ENCODE results near the gene WBP1. TPM values are rescaled to one million over a fixed set of nuclear protein-coding genes. Genes with fewer than 3 reads are reported as not detected.

Gene WBP1
- total RNA-seq, 1 experiment from 2014 or later: 54.8 TPM

DNA sequence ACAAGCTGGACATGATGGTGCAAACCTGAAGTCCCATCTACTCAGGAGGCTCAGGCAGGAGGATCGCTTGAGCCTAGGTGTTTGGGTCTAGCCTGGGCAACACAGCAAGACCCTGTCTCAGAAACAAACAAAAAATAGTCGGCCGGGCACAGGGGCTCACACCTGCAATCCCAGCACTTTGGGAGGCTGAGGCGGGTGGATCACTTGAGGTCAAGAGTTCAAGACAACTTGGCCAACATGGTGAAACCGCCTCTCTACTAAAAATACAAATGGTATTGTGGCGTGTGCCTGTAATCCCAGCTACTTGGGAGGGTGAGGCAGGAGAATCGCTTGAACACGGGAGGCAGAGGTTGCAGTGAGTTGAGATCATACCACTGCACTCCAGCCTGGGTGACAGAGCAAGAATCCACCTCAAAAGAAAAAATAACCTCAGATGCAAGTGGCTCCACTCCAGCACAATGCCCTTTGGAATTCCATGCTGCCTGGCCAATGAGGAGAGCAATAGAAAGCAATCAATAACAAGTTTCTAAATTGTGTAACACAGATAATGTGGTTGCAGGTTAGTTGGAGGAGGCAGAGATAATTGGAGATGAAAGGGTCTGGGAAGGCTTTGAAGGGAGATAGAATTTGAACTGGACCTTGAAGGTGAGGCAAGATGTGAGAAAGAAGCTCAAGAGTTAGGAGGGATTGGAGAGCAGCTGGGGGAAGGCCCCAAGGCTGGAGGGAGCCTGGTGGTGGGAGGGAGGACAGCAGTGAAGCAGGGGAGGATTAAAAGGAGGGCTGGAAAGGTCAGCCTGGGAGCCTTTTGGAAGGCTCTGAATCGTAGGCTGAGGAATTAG lies 30.6 kb downstream of the WBP1 start:
- H3K27ac Mint-ChIP-seq (ENCODE audit: unreplicated experiment): peak overlapping the region; percentile 39
- intact Hi-C loops (cut with micrococcal nuclease; ENCODE audit: unreplicated experiment): loop anchor here (1.0 kb wide), 2 partner anchors 9 to 13 kb away; no protein-coding TSS in a partner anchor
- CTCF ChIA-PET: interaction anchor here (0.5 to 2.0 kb wide), 5 partner anchors 10 to 48 kb away, joined by 3 to 9 read pairs (median 4); partner anchors contain the start of genes LBX2 and PCGF1

DNA sequence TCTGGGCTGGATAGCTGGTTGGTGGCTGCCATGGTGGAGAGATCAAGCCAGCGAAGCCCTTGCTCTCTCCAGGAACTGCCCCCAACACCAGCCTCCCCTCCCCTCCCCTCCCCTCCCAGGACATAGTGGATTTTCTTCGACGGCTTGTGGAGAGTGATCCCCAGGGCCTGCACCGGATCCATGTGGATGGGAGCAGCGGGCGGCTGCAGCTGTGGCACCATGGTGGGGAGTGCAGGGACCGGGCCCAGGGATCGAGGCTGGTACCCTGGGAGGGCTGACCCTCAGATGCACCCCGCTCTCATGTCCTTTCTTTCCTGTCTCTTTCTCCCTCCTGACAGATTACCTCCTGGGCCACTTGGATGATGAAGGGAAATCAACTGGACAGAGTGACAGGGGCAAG lies 31.7 kb downstream of the WBP1 start:
- H3K4me3 Mint-ChIP-seq (ENCODE audit: unreplicated experiment): no peak overlapping the region
- Histone ChIP-seq H3K4me3 (ENCODE audit: low read depth, low read length) (no peak overlapping the region), H3K9me3 (no peaks in the 10 kb centered on the region), H3K4me1 (peaks cover 37% of the 10 kb centered on the region), H3K36me3 (ENCODE audit: control insufficient read depth, insufficient read depth, low read length) (peaks cover 2% of the 10 kb centered on the region; the same call in 1 of the 2 replicates), H3K27me3 (replicated peaks; ENCODE audit: control insufficient read depth, insufficient read depth, low read length) (no peaks in the 10 kb centered on the region)
- H3K27me3 Mint-ChIP-seq (ENCODE audit: insufficient read depth, unreplicated experiment): no peaks in the 10 kb centered on the region
- intact Hi-C loops (cut with micrococcal nuclease; ENCODE audit: unreplicated experiment): loop anchor here (1.0 kb wide), 2 partner anchors 8 to 12 kb away; no protein-coding TSS in a partner anchor
- BruUV-seq (replicated peaks): no TSS peak
- peak overlapping the region; percentile 39 for H3K27ac Mint-ChIP-seq (ENCODE audit: unreplicated experiment)
- H3K9me3 Mint-ChIP-seq (ENCODE audit: unreplicated experiment): no peaks in the 10 kb centered on the region
- TF ChIP-seq, protein P1, sequence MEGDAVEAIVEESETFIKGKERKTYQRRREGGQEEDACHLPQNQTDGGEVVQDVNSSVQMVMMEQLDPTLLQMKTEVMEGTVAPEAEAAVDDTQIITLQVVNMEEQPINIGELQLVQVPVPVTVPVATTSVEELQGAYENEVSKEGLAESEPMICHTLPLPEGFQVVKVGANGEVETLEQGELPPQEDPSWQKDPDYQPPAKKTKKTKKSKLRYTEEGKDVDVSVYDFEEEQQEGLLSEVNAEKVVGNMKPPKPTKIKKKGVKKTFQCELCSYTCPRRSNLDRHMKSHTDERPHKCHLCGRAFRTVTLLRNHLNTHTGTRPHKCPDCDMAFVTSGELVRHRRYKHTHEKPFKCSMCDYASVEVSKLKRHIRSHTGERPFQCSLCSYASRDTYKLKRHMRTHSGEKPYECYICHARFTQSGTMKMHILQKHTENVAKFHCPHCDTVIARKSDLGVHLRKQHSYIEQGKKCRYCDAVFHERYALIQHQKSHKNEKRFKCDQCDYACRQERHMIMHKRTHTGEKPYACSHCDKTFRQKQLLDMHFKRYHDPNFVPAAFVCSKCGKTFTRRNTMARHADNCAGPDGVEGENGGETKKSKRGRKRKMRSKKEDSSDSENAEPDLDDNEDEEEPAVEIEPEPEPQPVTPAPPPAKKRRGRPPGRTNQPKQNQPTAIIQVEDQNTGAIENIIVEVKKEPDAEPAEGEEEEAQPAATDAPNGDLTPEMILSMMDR (IDR thresholded peaks at IDR 0.05; ENCODE audit: insufficient read depth in 1 of 2, low read depth in 1 of 2, low read length in 1 of 2, severe bottlenecking in 1 of 2, unreplicated experiment in 1 of 2): no peak
- CTCF ChIA-PET: interaction anchor here (1.1 to 2.0 kb wide), 4 partner anchors 9 to 49 kb away, joined by 3 to 9 read pairs (median 5); partner anchors contain the start of genes LBX2 and PCGF1
- H3K4me1 Mint-ChIP-seq (ENCODE audit: low read depth, unreplicated experiment): peaks cover 22% of the 10 kb centered on the region
- no peak for DNase-seq
- H3K36me3 Mint-ChIP-seq (ENCODE audit: insufficient read depth, unreplicated experiment): peaks cover 41% of the 10 kb centered on the region
- POLR2A ChIA-PET: interaction anchor here (0.7 to 2.0 kb wide), 4 partner anchors 12 to 89 kb away, joined by 3 to 17 read pairs (median 6); partner anchors contain the start of genes LBX2 and MRPL53

More for the DNA sequence above, 30.6 kb downstream of the WBP1 start:
- Histone ChIP-seq H3K4me1 (peaks cover 37% of the 10 kb centered on the region), H3K4me3 (ENCODE audit: low read depth, low read length) (no peak overlapping the region), H3K36me3 (ENCODE audit: control insufficient read depth, insufficient read depth, low read length) (peaks cover 2% of the 10 kb centered on the region; the same call in 1 of the 2 replicates), H3K9me3 (no peaks in the 10 kb centered on the region), H3K27me3 (replicated peaks; ENCODE audit: control insufficient read depth, insufficient read depth, low read length) (no peaks in the 10 kb centered on the region)
- peaks cover 28% of the 10 kb centered on the region for H3K4me1 Mint-ChIP-seq (ENCODE audit: low read depth, unreplicated experiment)
- POLR2A ChIA-PET: interaction anchor here (0.7 to 2.0 kb wide), 6 partner anchors 13 to 48 kb away, joined by 4 to 17 read pairs (median 5); partner anchors contain the start of genes INO80B, LBX2 and MRPL53
- peak overlapping the region; percentile 51 for H3K4me3 Mint-ChIP-seq (ENCODE audit: unreplicated experiment)
- peak; percentile 83 to 86 for DNase-seq
- H3K27me3 Mint-ChIP-seq (ENCODE audit: insufficient read depth, unreplicated experiment): no peaks in the 10 kb centered on the region
- no peaks in the 10 kb centered on the region for H3K9me3 Mint-ChIP-seq (ENCODE audit: unreplicated experiment)
- peaks cover 44% of the 10 kb centered on the region for H3K36me3 Mint-ChIP-seq (ENCODE audit: insufficient read depth, unreplicated experiment)
- no TSS peak for BruUV-seq (replicated peaks)
- TF ChIP-seq, protein P1 (IDR thresholded peaks at IDR 0.05; ENCODE audit: insufficient read depth in 1 of 2, low read depth in 1 of 2, low read length in 1 of 2, severe bottlenecking in 1 of 2, unreplicated experiment in 1 of 2): peak in 1 of 2 experiments; percentile 14

Measured in Caco-2 (cell line).